GM19468 (cell line): ENCODE data around the gene PC.
"Not testable (repeated sequence)": the region's sequence is repeated elsewhere in the genome, so short reads cannot be mapped to it uniquely, and the experiment has no call there.

Experiments used
- ATAC-seq: cut with Tn5 transposase; IDR thresholded peaks from one replicate; pipeline ENCODE4 v1.9.1; 2021; ENCODE audit warnings: mild to moderate bottlenecking, moderate library complexity, moderate number of reproducible peaks; ENCODE audit not compliant: unreplicated experiment; ENCODE audit errors: extremely low read depth

Gene PC

GRCh38 chr11:66810576-66811185 lies 147.5 kb downstream of the PC start:
- no peak for ATAC-seq

GRCh38 chr11:66809592-66809991 lies 148.6 kb downstream of the PC start:
- ATAC-seq: no peak

GRCh38 chr11:66800720-66801428 lies 157.3 kb downstream of the PC start:
- peak; percentile 26 for ATAC-seq

- not testable (repeated sequence) for ATAC-seq
These were observed 158.4 kb downstream of the PC start for GRCh38 chr11:66799815-66800214.
